Measurements from ENCODE around the gene SUSD6.
"Not testable (repeated sequence)": the region's sequence is repeated elsewhere in the genome, so short reads cannot be mapped to it uniquely, and the experiment has no call there.

The SUSD6 gene

DNA sequence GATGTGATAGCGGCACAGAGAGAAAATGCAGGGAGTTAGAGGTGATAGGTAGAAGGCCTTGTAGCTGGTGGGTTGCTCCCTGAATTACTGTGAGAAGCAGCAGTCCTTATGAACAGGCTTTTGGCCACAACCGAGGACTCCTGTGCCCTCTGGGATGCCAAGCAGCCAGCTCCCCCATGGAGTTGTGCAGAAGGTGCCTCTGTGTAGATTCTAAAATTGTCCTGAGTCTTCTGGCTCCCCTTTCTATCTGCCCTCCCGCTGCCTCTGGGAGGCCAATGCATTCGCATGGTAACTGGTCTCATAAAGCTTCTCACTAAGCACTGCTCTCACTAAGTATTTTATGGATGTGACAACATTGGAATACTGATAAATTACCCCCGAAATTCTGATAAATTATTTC, 16.1 kb upstream of the SUSD6 start:
- no peaks in the 10 kb centered on the region for H3F3A ChIP-seq (ENCODE audit: control insufficient read depth, insufficient read depth)
- H3K27ac ChIP-seq (ENCODE audit: low read depth, low read length): no peak overlapping the region
- peaks cover 4% of the 10 kb centered on the region; the same call in 1 of the 2 replicates for H3K27me3 ChIP-seq (ENCODE audit: control insufficient read depth, low read length)
- no peaks in the 10 kb centered on the region for H3K79me2 ChIP-seq (ENCODE audit: control insufficient read depth, low read length)
- no peaks in the 10 kb centered on the region for H3K36me3 ChIP-seq (ENCODE audit: control insufficient read depth, low read length)
- no peak overlapping the region for H3K4me2 ChIP-seq (ENCODE audit: low read length)
- no peaks in the 10 kb centered on the region for H4K20me1 ChIP-seq (ENCODE audit: control insufficient read depth, insufficient read depth, low read depth, low read length)
- no peak overlapping the region for H3K4me3 ChIP-seq (ENCODE audit: low read length)
- no peaks in the 10 kb centered on the region for H3K9me2 ChIP-seq (replicated peaks; ENCODE audit: control insufficient read depth, low read length)
- no peaks in the 10 kb centered on the region for H3K9me3 ChIP-seq (ENCODE audit: control insufficient read depth, insufficient read depth, low read length)
- no peaks in the 10 kb centered on the region for H3K4me1 ChIP-seq (ENCODE audit: control insufficient read depth, low read length)
- TF ChIP-seq EZH2phosphoT487 (IDR thresholded peaks at IDR 0.05; ENCODE audit: borderline replicate concordance, low read length) (no peak), CTCF (IDR thresholded peaks at IDR 0.05; ENCODE audit: low read depth, low read length, poor library complexity, severe bottlenecking) (no peak)

DNA sequence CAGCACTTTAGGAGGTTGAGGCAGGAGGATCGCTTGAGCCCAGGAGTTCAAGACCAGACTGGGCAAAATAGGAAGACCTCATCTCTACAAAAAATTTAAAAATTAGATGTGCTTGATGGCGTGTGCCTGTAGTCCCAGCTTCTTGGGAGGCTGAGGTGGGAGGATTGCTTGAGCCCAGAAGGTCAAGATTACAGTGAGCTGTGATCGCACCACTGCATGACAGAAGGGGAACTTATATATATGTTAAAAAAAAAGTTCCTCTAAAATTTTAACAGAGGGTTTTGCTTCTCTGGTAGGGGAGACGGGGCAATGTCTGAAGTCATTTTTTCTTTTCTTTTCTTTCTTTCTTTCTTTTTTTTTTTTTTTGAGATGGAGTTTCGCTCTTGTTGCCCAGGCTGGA, 12.0 kb upstream of the SUSD6 start:
- H3K4me2 ChIP-seq (ENCODE audit: low read length); H3K4me3 ChIP-seq (ENCODE audit: low read length); H3K4me1 ChIP-seq (ENCODE audit: control insufficient read depth, low read length); H3K27me3 ChIP-seq (ENCODE audit: control insufficient read depth, low read length); H3F3A ChIP-seq (ENCODE audit: control insufficient read depth, insufficient read depth); H3K79me2 ChIP-seq (ENCODE audit: control insufficient read depth, low read length); H3K9me3 ChIP-seq (ENCODE audit: control insufficient read depth, insufficient read depth, low read length); H4K20me1 ChIP-seq (ENCODE audit: control insufficient read depth, insufficient read depth, low read depth, low read length); H3K36me3 ChIP-seq (ENCODE audit: control insufficient read depth, low read length); H3K9me2 ChIP-seq (replicated peaks; ENCODE audit: control insufficient read depth, low read length); H3K27ac ChIP-seq (ENCODE audit: low read depth, low read length): not testable (repeated sequence)

GRCh38 chr14:69600304-69600891, 11.0 kb upstream of the SUSD6 start:
- Histone ChIP-seq H3K79me2 (ENCODE audit: control insufficient read depth, low read length) (no peaks in the 10 kb centered on the region), H3F3A (ENCODE audit: control insufficient read depth, insufficient read depth) (no peaks in the 10 kb centered on the region), H3K36me3 (ENCODE audit: control insufficient read depth, low read length) (no peaks in the 10 kb centered on the region), H3K4me2 (ENCODE audit: low read length) (no peak overlapping the region), H3K27ac (ENCODE audit: low read depth, low read length) (no peak overlapping the region), H4K20me1 (ENCODE audit: control insufficient read depth, insufficient read depth, low read depth, low read length) (no peaks in the 10 kb centered on the region), H3K9me2 (replicated peaks; ENCODE audit: control insufficient read depth, low read length) (no peaks in the 10 kb centered on the region), H3K9me3 (ENCODE audit: control insufficient read depth, insufficient read depth, low read length) (no peaks in the 10 kb centered on the region), H3K4me3 (ENCODE audit: low read length) (no peak overlapping the region), H3K27me3 (ENCODE audit: control insufficient read depth, low read length) (no peaks in the 10 kb centered on the region), H3K4me1 (ENCODE audit: control insufficient read depth, low read length) (no peaks in the 10 kb centered on the region)
- TF ChIP-seq CTCF (IDR thresholded peaks at IDR 0.05; ENCODE audit: low read depth, low read length, poor library complexity, severe bottlenecking): no peak
- TF ChIP-seq EZH2phosphoT487 (IDR thresholded peaks at IDR 0.05; ENCODE audit: borderline replicate concordance, low read length): no peak

GRCh38 chr14:69605738-69606137, 5.7 kb upstream of the SUSD6 start:
- H3K4me2 ChIP-seq (ENCODE audit: low read length): no peak overlapping the region
- H3K79me2 ChIP-seq (ENCODE audit: control insufficient read depth, low read length): no peaks in the 10 kb centered on the region; the same call in 1 of the 2 replicates
- peaks cover 16% of the 10 kb centered on the region for H3K4me1 ChIP-seq (ENCODE audit: control insufficient read depth, low read length)
- no peaks in the 10 kb centered on the region for H3K36me3 ChIP-seq (ENCODE audit: control insufficient read depth, low read length)
- no peaks in the 10 kb centered on the region for H3K9me2 ChIP-seq (replicated peaks; ENCODE audit: control insufficient read depth, low read length)
- H3K4me3 ChIP-seq (ENCODE audit: low read length): no peak overlapping the region
- H3K27ac ChIP-seq (ENCODE audit: low read depth, low read length): no peak overlapping the region
- TF ChIP-seq EZH2phosphoT487 (IDR thresholded peaks at IDR 0.05; ENCODE audit: borderline replicate concordance, low read length) (no peak), CTCF (IDR thresholded peaks at IDR 0.05; ENCODE audit: low read depth, low read length, poor library complexity, severe bottlenecking) (no peak)
- no peaks in the 10 kb centered on the region for H4K20me1 ChIP-seq (ENCODE audit: control insufficient read depth, insufficient read depth, low read depth, low read length)
- H3F3A ChIP-seq (ENCODE audit: control insufficient read depth, insufficient read depth): no peaks in the 10 kb centered on the region
- no peaks in the 10 kb centered on the region for H3K27me3 ChIP-seq (ENCODE audit: control insufficient read depth, low read length)
- no peaks in the 10 kb centered on the region for H3K9me3 ChIP-seq (ENCODE audit: control insufficient read depth, insufficient read depth, low read length)

Data from DOHH2 (cell line).